B cell (primary cell): ENCODE data around the gene PRR14. TPM values are rescaled to one million over a fixed set of nuclear protein-coding genes. Genes with fewer than 3 reads are reported as not detected.
"Not testable (repeated sequence)": the region's sequence is repeated elsewhere in the genome, so short reads cannot be mapped to it uniquely, and the experiment has no call there.

Experiments used
- ATAC-seq: fragments of 200-7000 bp; cut with Tn5 transposase; one replicate; pipeline ENCODE4 v1.10.0; 2021; ENCODE audit warnings: low read depth, mild to moderate bottlenecking, moderate number of reproducible peaks, moderate library complexity
- CTCF ChIA-PET: fragments of 350-600 bp; sonication (Branson Sonifier 250); formaldehyde crosslinking; loops from one replicate; lab custom pipeline; 2021; ENCODE audit warnings: antibody characterized with exemption, inconsistent platforms; lab: Charles Lee
- POLR2A ChIA-PET: fragments of 350-600 bp; sonication (Branson Sonifier 250); formaldehyde crosslinking; loops from one replicate; lab custom pipeline; 2021; ENCODE audit warnings: antibody characterized with exemption; lab: Charles Lee
- DNase-seq: peaks from one replicate; pipeline ENCODE4 v3.0.0; 2013
- H2AFZ ChIP-seq: 2 replicates; pipeline ENCODE4 v1.6.1; 2012; ENCODE audit warnings: mild to moderate bottlenecking, low read depth, low read length; ENCODE audit not compliant: insufficient read depth, poor library complexity, severe bottlenecking
- H3K27ac ChIP-seq, 2 donors: 1 replicate in 1 of 2; 2 replicates in 1 of 2; pipeline ENCODE4 v1.5.1; 2012 to 2013; ENCODE audit warnings: low read length in 2 of 2, mild to moderate bottlenecking in 2 of 2, moderate library complexity in 1 of 2
- H3K27me3 ChIP-seq, 4 experiments: fragments of 200-600 bp in 1 of 4; sonication (generic) in 1 of 4; replicated peaks in 1 of 4; 1 replicate in 2 of 4; 2 replicates in 2 of 4; pipeline versions ENCODE4 v1.6.1 to v1.7.0; 2013 to 2016; ENCODE audit warnings: low read length in 3 of 4, mild to moderate bottlenecking in 2 of 4, mixed read lengths in 1 of 4, moderate library complexity in 1 of 4; ENCODE audit not compliant: insufficient read depth in 4 of 4, control insufficient read depth in 3 of 4; ENCODE audit errors: control extremely low read depth in 1 of 4
- H3K36me3 ChIP-seq, 2 experiments: replicated peaks in 1 of 2; 1 replicate in 1 of 2; 2 replicates in 1 of 2; pipeline versions ENCODE4 v1.6.1 to v1.7.1; 2013; ENCODE audit warnings: low read length in 1 of 2; ENCODE audit not compliant: insufficient read depth in 2 of 2, control insufficient read depth in 1 of 2; ENCODE audit errors: control extremely low read depth in 1 of 2, extremely low read depth in 1 of 2
- H3K4me1 ChIP-seq, 2 donors: fragments of 200-600 bp in 1 of 2; sonication (generic) in 1 of 2; 1 replicate in 1 of 2; 2 replicates in 1 of 2; pipeline versions ENCODE4 v1.5.1 to v1.6.1; 2013 to 2017; ENCODE audit warnings: low read length in 2 of 2; ENCODE audit not compliant: control insufficient read depth in 2 of 2, insufficient read depth in 2 of 2
- H3K4me2 ChIP-seq: replicated peaks from 2 replicates; pipeline ENCODE3; 2012; ENCODE audit warnings: mild to moderate bottlenecking, low read depth, low read length; ENCODE audit not compliant: poor library complexity, severe bottlenecking
- H3K4me3 ChIP-seq, 5 experiments: fragments of 200-600 bp in 1 of 5; sonication (generic) in 1 of 5; 1 replicate in 3 of 5; 2 replicates in 2 of 5; pipeline versions ENCODE4 v1.5.1 to v1.7.0; 2011 to 2016; ENCODE audit warnings: low read length in 4 of 5, mild to moderate bottlenecking in 4 of 5, low read depth in 2 of 5, control low read depth in 1 of 5, moderate library complexity in 1 of 5; ENCODE audit not compliant: insufficient read depth in 1 of 5; ENCODE audit errors: control extremely low read depth in 1 of 5, extremely low read depth in 1 of 5
- H3K79me2 ChIP-seq: fragments of 200-600 bp; sonication (generic); one replicate; pipeline ENCODE4 v1.6.0; 2016; ENCODE audit warnings: low read length; ENCODE audit not compliant: control insufficient read depth, insufficient read depth
- H3K9ac ChIP-seq: fragments of 200-600 bp; sonication (generic); 2 replicates; pipeline ENCODE4 v1.6.1; 2017; ENCODE audit warnings: mild to moderate bottlenecking, low read length, moderate library complexity
- H3K9me3 ChIP-seq, 3 donors: one replicate each; pipeline versions ENCODE4 v1.6.1 to v1.7.1; 2013; ENCODE audit warnings: low read length in 2 of 3; ENCODE audit not compliant: control insufficient read depth in 2 of 3, insufficient read depth in 1 of 3; ENCODE audit errors: control extremely low read depth in 1 of 3
- H4K20me1 ChIP-seq: 2 replicates; pipeline ENCODE4 v1.6.0; 2012; ENCODE audit warnings: mild to moderate bottlenecking, low read length; ENCODE audit not compliant: insufficient read depth, control insufficient read depth, poor library complexity, severe bottlenecking
- H3K27ac Mint-ChIP-seq: one replicate; pipeline ENCODE4 v1.8.0; 2021; ENCODE audit warnings: mixed read lengths
- H3K27me3 Mint-ChIP-seq: one replicate; pipeline ENCODE4 v1.8.0; 2021; ENCODE audit warnings: mixed read lengths
- H3K4me1 Mint-ChIP-seq: one replicate; pipeline ENCODE4 v1.8.0; 2021; ENCODE audit warnings: mixed read lengths
- H3K4me3 Mint-ChIP-seq: one replicate; pipeline ENCODE4 v1.8.0; 2021; ENCODE audit warnings: mixed read lengths
- H3K9me3 Mint-ChIP-seq: one replicate; pipeline ENCODE4 v1.8.0; 2022; ENCODE audit warnings: mixed read lengths; ENCODE audit not compliant: insufficient read depth
- CTCF ChIP-seq: fragments of 200-600 bp; IDR thresholded peaks from one replicate; pipeline ENCODE4 v1.8.0; 2022; ENCODE audit warnings: antibody characterized with exemption, mild to moderate bottlenecking
- EZH2 ChIP-seq: IDR thresholded peaks from 2 replicates; pipeline ENCODE4 v1.6.1; 2012; ENCODE audit warnings: borderline replicate concordance, low read depth, mild to moderate bottlenecking, moderate library complexity, low read length; ENCODE audit not compliant: insufficient read depth, poor library complexity, severe bottlenecking
- WGBS: methylation state at CpG from one replicate; pipeline ENCODE4 v1.1.5; 2013; ENCODE audit warnings: missing lambda C conversion rate; ENCODE audit not compliant: insufficient coverage; 5-methylcytosine and 5-hydroxymethylcytosine counted together
- intact Hi-C: fragments of 100-400 bp; cut with micrococcal nuclease; formaldehyde crosslinking; loops from one replicate; pipeline ENCODE4 v1.10.0; 2022
- polyA plus RNA-seq: library from polyadenylated mRNA; depleted of rRNA; stranded (reverse); fragments of >200 nt; gene quantifications from 2 replicates; pipeline ENCODE4 v1.2.3, GENCODE V29; 2012
- total RNA-seq, 2 donors: library from RNA; stranded (reverse); fragments of 120-200 nt in 1 of 2; gene quantifications; 1 replicate in 1 of 2; 2 replicates in 1 of 2; pipeline versions ENCODE4 v1.2.3 to v1.2.4, GENCODE V29; 2013 to 2022

Gene PRR14
- total and polyA plus RNA-seq, 2 donors (not counting 1 experiment from before 2014, with no cell fraction given): 62.4 to 95.8 TPM

GRCh38 chr16:30637139-30637538 lies 13.6 kb upstream of the PRR14 start:
- H3K27ac Mint-ChIP-seq, H3K79me2 ChIP-seq, H3K4me2 ChIP-seq, H3K9ac ChIP-seq, H3K27ac ChIP-seq, H3K27me3 ChIP-seq, H3K36me3 ChIP-seq, H3K9me3 ChIP-seq, H3K4me3 Mint-ChIP-seq, H4K20me1 ChIP-seq, H2AFZ ChIP-seq, H3K4me3 ChIP-seq, H3K27me3 Mint-ChIP-seq, ATAC-seq, DNase-seq, H3K9me3 Mint-ChIP-seq: not testable (repeated sequence)
- intact Hi-C loops: loop anchor here (10.0 kb wide), 1 partner anchor 542 kb away; the partner anchor contains the start of genes TBX6 and YPEL3
- H3K4me1 ChIP-seq: peaks cover 7 to 18% of the 10 kb centered on the region in 2 donors
- 99% methylated on average over 8 of the region's 10 CpGs for WGBS
- peaks cover 16% of the 10 kb centered on the region for H3K4me1 Mint-ChIP-seq
- ChIA-PET POLR2A (interaction anchor here (0.6 to 1.5 kb wide), 3 partner anchors 22 to 586 kb away, joined by 3 to 6 read pairs (median 4); no protein-coding TSS in a partner anchor), CTCF (interaction anchor here (0.7 to 2.2 kb wide), 7 partner anchors 8 to 176 kb away, joined by 3 to 9 read pairs (median 4); partner anchors contain the start of gene PRR14)

- DNase-seq (peak; percentile 56), ATAC-seq (no peak)
- WGBS: no CpG with 5 or more reads among the region's 1 CpG
- no peak overlapping the region for H3K9ac ChIP-seq
- no peak overlapping the region for H2AFZ ChIP-seq
- peaks cover 7 to 18% of the 10 kb centered on the region in 2 donors for H3K4me1 ChIP-seq
- H3K4me3 ChIP-seq: no peak overlapping the region
- H3K27me3 ChIP-seq: no peaks in the 10 kb centered on the region
- no peak overlapping the region for H3K4me2 ChIP-seq
- no peaks in the 10 kb centered on the region for H3K9me3 ChIP-seq
- H3K4me3 Mint-ChIP-seq: no peak overlapping the region
- no peaks in the 10 kb centered on the region for H4K20me1 ChIP-seq
- no peaks in the 10 kb centered on the region for H3K27me3 Mint-ChIP-seq
- no peak for TF ChIP-seq EZH2
- TF ChIP-seq CTCF: peak; percentile 36
- no peak overlapping the region for H3K27ac Mint-ChIP-seq
- intact Hi-C loops: loop anchor here (10.0 kb wide), 1 partner anchor 543 kb away; the partner anchor contains the start of genes TBX6 and YPEL3
- H3K9me3 Mint-ChIP-seq: no peaks in the 10 kb centered on the region
- H3K27ac ChIP-seq: no peak overlapping the region
- ChIA-PET CTCF (interaction anchor here (1.0 to 2.2 kb wide), 5 partner anchors 9 to 57 kb away, joined by 3 to 9 read pairs (median 4); partner anchors contain the start of gene PRR14), POLR2A (no interaction called here)
- H3K79me2 ChIP-seq: peaks cover 2% of the 10 kb centered on the region
- H3K36me3 ChIP-seq: no peaks in the 10 kb centered on the region
- peaks cover 16% of the 10 kb centered on the region for H3K4me1 Mint-ChIP-seq
Observed at GRCh38 chr16:30637944-30638343, 12.8 kb upstream of the PRR14 start.
